Activated gamma-delta T cell treated with anti-CD3 and anti-CD28 coated beads, Interleukin-2, amount 50 U/mL, for 16 hours (primary cell): Measurements from ENCODE around the gene C2CD3.

ENCODE experiments used
- DNase-seq: peaks from one replicate; pipeline ENCODE4 v3.0.0-alpha.2; 2020; ENCODE audit warnings: low read depth

Gene C2CD3

DNA sequence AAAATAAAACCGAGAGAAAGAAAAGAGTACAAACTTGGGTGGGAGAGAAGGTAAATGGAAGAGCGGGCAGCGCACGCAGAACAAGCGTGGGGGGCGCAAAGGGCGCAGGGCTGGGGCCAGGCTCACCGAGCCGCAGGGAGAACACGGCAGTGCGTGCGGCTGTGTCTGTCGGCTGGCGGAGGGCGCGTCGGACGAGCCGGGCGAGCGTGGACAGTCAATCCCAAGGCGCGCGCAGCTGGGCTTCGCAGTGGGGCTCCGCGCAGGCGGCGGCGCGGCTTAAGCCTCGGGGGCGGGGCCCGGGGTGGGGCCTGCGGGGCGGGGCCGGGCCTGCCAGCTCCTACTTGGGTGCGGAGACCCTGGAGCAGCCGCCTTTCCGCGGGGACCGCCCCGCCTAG, 188.2 kb downstream of the C2CD3 start, which contains the start of gene UCP2:
Gene UCP2, minus strand, starts transcription at position 249 of the 395 bp plus-strand sequence. CDS start 4,465 bp downstream, outside the sequence.
- peak; percentile 69 for DNase-seq

DNA sequence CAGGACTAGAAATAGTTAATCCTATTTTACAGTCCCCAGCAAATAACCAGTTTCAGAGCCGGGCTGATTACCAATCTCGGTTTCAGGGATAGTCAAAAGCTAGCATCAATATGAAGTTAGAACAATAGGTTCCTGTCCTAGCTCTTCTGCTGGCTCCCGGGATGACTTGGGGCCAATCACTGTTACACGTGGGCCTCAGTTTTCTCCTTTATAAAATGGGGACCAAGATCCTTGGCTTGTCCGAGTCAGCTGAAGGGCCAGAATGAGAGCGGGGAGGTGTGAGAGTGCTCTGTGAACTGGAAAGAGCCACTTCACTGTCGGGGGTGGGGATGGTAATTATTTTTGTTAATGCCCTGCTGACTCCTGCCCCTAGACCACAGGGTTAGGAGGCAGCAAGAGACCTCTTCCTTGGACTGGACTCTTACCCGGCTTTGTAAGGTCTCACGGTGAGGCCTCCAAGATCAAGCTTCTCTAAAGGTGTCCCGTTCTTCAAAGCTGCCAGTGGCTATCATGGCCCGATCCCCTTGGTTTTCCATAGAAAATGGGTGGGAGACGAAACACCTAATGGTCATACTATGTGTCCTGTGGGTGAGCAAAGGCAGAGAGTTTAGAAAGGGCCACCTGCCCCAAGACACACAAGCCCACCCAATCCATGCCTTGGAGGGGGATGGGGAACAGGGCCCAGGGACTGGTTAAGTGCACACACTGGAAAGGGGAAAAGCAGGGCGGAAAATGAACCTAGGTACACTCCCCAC, 189.6 kb downstream of the C2CD3 start:
- no peak for DNase-seq

GRCh38 chr11:73980001-73980961, 190.5 kb downstream of the C2CD3 start:
- DNase-seq, result peak; percentile 70

- no peak for DNase-seq
Observed at GRCh38 chr11:73978576-73979086, 192.2 kb downstream of the C2CD3 start.

DNA sequence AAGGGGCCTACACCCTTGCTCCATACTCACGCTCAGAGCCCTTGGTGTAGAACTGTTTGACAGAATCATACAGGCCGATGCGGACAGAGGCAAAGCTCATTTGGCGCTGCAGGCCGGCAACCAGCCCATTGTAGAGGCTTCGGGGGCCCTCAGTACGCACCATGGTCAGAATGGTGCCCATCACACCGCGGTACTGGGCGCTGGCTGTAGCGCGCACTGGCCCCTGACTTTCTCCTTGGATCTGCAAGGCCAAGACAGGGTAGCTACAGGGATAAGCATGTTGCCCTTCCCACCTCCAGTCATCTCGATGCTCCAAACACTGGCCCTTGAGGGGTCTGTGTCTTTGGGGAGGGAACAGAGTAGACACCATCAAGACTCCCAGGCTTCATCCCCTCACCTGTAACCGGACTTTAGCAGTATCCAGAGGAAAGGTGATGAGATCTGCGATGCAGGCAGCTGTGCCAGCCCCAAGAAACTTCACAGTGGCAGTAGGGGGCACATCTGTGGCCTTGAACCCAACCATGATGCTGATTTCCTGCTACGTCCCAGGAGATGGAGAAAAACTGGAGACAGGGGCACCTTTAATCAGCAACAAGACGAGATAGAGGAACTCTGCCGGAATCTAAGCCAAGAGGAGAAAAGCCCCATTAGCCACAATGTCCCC, 192.8 kb downstream of the C2CD3 start:
- DNase-seq, result no peak

GRCh38 chr11:73976451-73977151, 194.2 kb downstream of the C2CD3 start:
- no peak for DNase-seq

GRCh38 chr11:73975479-73975757, 195.4 kb downstream of the C2CD3 start:
- no peak for DNase-seq

GRCh38 chr11:73974604-73975478, 196.0 kb downstream of the C2CD3 start:
- DNase-seq, result no peak

DNA sequence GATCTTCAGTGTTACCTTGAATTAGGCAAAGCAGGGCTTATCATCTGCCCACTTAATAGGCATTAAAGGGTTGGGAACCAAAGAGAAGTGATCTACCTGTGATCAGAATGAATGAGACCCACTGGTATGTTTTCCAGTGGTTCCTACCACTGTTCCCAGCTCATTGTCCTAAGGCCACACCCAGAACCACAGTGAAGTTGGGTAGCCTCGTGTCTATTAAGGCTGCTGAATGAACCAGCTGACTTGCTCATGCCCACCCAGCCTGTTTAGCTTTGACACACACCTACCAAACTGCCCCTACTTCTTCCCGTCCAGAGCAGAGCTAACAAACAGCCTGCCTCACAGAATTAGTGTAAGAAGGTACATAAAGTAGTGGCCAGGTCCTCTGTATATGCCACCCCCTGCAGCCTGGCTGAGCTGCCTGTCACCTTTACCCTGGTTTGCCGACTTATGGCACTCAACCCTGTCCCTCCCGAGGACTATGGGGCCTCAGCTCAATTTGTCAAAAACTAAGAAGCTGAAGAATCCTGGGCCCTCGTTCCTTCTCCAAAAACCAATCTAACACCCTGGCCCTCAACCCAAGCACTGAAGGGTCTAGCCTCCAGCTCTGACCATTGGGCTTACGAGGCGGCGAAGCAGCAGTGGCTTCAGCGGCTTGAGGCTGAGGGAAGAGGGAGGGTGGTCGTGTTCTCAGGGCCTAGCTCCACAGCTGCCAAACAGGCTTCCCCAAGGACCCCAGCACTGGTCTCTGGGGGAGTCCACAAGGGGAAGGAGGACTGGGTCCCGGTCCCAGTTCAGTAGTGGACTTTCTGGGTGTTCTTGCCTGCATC, 198.0 kb downstream of the C2CD3 start:
- DNase-seq, result no peak

GRCh38 chr11:73972187-73972586, 198.6 kb downstream of the C2CD3 start:
- DNase-seq, result no peak

DNA sequence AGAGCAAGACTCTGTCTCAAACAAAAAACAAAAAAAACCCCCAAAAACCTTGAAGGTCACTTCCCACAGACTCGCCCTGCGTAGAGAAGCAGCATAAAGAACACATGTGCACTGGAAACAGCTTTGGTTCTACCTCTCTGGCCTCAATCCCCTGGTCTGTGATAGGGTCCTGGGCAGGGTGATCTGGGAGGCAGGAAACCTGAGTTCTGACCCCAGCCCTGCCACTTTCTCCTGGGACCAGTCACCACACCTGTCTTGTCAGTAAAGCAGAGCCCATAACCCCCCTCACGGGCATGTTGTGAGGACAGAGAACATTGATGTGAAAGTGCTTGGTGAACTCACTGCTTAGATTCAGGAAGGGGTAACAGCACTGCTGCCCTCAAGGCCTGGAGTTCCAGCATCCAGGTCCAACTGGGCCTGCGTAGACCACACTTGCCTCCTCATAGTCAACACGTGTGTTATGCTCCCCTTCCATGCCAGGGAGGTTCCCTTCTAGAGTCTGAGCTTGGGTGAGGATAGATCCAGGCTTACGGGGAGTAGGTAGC, 199.6 kb downstream of the C2CD3 start:
- DNase-seq, result no peak

DNA sequence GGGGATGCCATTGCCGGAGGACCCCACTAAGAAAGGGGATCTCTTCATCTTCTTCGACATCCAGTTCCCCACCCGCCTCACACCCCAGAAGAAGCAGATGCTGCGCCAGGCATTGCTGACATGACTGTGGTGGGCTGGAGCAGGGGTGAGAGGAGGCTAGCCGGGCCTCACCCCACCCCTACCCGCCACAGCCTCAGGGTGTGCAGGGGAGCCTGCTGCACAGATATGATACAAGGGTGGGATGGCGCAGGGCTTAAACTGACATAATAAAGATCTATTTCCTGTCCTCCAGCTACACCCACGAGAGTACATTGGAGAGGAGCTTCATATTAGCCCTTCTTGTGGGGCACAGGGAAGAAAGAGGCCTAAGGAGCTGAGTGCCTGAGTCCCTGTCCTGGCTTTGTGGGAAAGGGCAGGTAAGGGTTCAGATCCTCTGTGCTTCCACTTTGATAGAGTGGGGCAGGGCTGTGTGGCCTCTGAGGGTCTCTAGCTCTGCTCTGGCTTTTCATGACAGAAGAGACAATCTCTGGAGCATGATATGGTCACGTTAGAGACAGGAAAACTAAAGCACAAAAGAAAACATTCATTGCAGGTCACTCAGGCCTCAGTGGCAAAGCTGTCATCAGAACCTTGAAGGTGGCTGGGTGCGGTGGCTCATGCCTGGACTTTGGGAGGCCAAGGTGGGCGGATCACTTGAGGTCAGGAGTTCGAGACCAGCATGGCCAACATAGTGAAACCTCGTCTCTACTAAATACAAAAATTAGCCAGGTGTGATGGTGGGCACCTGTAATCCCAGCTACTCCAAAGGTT, 200.6 kb downstream of the C2CD3 start:
- DNase-seq, result peak; percentile 34

- no peak for DNase-seq
Observed at GRCh38 chr11:73969091-73969490, 201.7 kb downstream of the C2CD3 start.

GRCh38 chr11:73968356-73968966, 202.3 kb downstream of the C2CD3 start:
- no peak for DNase-seq

DNA sequence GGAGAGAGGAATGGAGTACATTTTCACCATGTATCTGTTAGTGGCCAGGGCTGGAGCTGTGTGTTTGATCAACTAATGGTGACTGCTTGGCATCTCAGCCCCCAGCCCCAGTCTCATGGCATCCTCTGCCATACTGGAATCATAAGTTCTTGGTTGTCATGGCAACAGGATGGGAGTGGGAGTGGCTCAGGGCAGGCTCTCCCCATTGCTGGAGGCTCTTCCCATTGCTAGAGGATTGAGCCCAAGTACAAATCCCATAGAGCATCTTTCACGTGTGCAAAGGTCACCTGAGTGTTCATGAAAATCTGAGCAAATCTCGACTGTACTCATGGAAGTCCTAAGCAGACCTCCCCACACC, 205.1 kb downstream of the C2CD3 start:
- no peak for DNase-seq

DNA sequence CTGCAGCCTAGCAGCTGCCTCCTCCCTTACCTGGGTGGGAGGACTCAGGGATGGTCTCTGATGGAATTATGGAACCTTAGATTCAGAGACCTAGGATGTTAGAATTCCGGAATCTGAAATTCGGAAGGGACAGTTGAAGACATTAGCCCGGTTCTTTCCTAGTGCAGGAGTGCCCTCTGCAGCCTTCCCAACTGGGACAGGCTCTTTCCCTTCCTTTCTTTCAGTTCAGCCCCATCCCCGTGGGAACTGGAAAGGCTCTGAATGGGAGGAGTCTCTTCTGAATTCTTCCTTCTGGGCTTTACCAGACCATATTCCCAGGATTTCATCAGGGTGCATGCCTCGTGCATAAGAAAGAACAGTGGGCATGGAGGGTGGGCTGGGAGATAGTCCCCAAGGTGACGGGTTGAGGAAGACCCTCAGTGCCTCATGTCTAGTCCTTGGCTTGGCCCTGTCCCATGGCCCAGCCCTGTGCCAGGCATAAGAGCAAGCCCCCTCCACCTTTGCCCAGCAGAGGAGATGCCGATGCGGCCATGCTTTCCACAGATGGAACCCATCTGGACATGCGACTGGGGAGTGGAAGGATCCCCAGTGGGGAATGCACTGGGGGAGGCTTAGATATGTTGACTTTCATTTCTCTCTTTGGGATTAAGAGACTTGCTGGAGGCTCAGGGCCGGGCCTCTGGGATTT, 205.6 kb downstream of the C2CD3 start:
- no peak for DNase-seq

- DNase-seq, result no peak
Observed at GRCh38 chr11:73963861-73964260, 206.9 kb downstream of the C2CD3 start.
